Activated CD8-positive, alpha-beta memory T cell treated with anti-CD3 and anti-CD28 coated beads for 48 hours (primary cell): ENCODE results near the gene SLITRK2.

ENCODE experiments used
- DNase-seq, 3 experiments: peaks; one replicate each; pipeline ENCODE4 v3.0.0-alpha.2; 2020; ENCODE audit warnings: low read depth in 2 of 3, low spot score in 2 of 3

The SLITRK2 gene, protein sequence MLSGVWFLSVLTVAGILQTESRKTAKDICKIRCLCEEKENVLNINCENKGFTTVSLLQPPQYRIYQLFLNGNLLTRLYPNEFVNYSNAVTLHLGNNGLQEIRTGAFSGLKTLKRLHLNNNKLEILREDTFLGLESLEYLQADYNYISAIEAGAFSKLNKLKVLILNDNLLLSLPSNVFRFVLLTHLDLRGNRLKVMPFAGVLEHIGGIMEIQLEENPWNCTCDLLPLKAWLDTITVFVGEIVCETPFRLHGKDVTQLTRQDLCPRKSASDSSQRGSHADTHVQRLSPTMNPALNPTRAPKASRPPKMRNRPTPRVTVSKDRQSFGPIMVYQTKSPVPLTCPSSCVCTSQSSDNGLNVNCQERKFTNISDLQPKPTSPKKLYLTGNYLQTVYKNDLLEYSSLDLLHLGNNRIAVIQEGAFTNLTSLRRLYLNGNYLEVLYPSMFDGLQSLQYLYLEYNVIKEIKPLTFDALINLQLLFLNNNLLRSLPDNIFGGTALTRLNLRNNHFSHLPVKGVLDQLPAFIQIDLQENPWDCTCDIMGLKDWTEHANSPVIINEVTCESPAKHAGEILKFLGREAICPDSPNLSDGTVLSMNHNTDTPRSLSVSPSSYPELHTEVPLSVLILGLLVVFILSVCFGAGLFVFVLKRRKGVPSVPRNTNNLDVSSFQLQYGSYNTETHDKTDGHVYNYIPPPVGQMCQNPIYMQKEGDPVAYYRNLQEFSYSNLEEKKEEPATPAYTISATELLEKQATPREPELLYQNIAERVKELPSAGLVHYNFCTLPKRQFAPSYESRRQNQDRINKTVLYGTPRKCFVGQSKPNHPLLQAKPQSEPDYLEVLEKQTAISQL

GRCh38 chrX:145817331-145818185 lies at the start of gene SLITRK2:
Gene SLITRK2 (plus strand): TSS chrX:145817829. CDS start chrX:145822426, 4,597 bp downstream.
- DNase-seq = no peak

- no peak for DNase-seq
Measured at GRCh38 chrX:145773006-145773405, 44.6 kb upstream of the SLITRK2 start.

GRCh38 chrX:145792281-145792680 lies 25.3 kb upstream of the SLITRK2 start:
- no peak for DNase-seq

GRCh38 chrX:145803508-145803907 lies 14.1 kb upstream of the SLITRK2 start:
- DNase-seq = no peak

DNA sequence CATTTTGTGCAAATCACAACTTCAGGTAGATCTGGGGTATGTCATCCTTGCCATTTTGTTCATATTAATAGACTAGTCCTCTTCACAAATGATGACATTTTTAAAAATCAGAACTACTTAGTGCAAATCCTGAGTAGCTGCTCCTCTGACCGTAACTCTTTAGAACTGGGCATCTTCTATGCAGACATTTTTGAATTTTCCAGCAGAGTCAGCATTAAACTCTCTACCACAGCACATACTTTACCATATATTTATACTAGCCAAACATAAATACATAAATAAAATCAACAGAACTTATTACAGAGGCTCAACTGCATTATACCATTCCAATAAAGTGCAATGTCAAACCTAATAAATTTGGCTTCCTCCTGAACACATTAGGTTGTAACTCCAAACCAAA lies 4.5 kb upstream of the SLITRK2 start:
- DNase-seq = no peak

GRCh38 chrX:145816601-145817315 lies 871 bp upstream of the SLITRK2 start:
- DNase-seq = no peak

DNA sequence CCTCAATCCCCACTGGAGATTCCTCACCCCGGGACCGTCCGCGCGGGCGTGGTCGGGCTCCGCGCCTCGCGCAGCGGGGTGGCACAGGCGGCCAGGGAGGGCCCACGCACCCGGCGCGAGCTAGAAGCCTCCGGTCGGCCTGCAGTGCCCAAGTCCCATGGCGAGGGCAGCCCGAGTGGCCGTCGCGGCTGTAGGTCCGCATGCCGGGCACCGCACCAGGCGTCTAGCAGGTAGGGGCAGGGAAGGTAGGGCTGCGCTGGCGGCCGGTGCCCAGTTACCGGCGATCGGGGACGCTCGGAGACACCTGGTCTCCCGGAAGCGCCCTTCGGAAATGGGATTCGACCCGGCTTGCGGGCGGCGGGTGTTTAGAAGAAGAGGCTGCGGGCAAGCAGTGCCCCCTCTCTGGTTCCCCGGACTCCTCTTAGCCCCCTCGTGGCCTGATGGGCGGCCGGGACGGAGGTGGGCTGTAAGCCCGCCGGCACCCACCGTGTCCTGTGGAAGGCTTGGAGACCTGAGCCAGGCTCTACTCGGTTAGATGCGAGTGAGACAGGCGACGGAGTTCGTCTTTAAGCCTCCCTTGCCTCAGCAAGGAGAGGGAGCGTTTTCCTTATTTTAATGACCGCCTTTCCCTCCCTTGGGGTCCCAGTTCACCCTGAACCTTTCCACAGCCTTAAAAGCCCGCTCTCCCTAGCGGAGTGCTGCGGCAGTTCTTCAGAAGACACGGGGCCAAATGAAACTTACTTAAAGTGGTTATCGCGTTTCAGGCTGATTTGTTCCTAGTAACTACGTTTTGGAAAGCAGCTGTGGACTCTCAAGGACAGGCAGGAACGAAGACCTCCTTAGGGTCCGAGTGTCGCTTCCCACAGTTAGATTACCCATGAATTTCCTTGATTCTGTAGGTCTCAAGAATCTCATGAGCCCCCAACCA lies 821 bp downstream of the SLITRK2 start:
- no peak for DNase-seq

GRCh38 chrX:145820825-145821224 lies 3.2 kb downstream of the SLITRK2 start:
- DNase-seq = no peak

DNA sequence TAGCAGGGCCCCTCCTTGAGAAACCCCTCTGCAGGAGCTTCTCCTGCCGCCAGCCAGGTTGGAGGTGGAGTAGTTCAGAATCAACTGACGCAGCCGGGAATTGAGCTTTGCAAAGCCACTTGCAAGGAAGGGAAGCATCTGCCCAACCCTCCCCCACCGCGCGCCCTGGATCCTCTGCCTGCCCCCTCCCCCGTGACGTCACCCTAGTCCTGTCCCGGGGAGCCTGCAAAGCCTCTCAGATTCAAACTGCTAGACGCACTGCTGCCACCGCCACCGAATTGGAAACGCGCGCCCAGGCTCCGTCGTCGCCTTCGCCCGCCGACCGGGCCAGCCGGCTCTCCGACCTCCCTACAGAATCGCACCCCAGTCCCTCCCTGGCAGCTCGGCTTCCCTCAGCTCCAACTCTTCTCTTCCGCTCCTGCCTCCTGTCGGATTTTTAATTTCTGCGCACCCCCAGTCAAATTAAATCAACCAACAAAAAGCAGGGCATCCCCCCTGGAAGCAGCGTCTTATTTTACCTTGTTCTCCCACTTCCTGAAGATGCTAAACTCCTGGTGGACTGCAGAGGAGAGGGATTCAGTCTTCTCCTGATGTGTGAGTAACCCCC lies 3.8 kb downstream of the SLITRK2 start:
- DNase-seq = no peak

DNA sequence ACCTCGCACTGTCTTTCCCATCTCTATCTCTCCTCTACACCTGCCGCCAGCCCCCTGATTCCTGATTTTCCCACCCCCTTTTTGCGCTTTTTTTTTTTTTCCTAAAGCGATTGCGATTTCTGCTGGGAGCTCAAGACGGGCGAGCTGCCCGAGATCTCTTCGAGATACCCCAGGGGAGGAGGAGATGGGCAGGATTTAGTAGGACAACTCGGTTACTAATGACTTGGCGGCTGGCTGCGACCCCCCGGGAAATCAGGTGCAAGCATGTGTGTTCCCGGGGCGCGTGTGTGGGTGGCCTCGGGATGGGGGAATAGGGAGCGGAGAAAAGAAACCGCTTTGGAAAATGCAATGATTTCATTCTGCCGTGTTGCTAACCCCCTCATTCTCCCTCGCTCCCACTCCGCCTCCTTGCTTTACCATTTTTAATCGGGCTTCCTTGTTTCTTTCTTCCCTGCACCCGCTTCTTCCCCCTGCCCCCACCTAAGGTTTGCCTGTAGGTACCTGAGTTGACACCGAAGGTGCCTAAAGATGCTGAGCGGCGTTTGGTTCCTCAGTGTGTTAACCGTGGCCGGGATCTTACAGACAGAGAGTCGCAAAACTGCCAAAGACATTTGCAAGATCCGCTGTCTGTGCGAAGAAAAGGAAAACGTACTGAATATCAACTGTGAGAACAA lies 4.4 kb downstream of the SLITRK2 start:
- no peak for DNase-seq

DNA sequence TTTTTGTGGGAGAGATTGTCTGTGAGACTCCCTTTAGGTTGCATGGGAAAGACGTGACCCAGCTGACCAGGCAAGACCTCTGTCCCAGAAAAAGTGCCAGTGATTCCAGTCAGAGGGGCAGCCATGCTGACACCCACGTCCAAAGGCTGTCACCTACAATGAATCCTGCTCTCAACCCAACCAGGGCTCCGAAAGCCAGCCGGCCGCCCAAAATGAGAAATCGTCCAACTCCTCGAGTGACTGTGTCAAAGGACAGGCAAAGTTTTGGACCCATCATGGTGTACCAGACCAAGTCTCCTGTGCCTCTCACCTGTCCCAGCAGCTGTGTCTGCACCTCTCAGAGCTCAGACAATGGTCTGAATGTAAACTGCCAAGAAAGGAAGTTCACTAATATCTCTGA lies 5.5 kb downstream of the SLITRK2 start:
- no peak for DNase-seq

- no peak for DNase-seq
Measured at GRCh38 chrX:145825896-145826295, 8.3 kb downstream of the SLITRK2 start.

GRCh38 chrX:145826466-145826865 lies 8.8 kb downstream of the SLITRK2 start:
- no peak for DNase-seq

- no peak for DNase-seq
Measured at GRCh38 chrX:145832796-145833195, 15.2 kb downstream of the SLITRK2 start.

GRCh38 chrX:145840531-145840930 lies 22.9 kb downstream of the SLITRK2 start:
- no peak for DNase-seq

- DNase-seq = no peak
Measured at GRCh38 chrX:145843146-145843904, 25.7 kb downstream of the SLITRK2 start.

DNA sequence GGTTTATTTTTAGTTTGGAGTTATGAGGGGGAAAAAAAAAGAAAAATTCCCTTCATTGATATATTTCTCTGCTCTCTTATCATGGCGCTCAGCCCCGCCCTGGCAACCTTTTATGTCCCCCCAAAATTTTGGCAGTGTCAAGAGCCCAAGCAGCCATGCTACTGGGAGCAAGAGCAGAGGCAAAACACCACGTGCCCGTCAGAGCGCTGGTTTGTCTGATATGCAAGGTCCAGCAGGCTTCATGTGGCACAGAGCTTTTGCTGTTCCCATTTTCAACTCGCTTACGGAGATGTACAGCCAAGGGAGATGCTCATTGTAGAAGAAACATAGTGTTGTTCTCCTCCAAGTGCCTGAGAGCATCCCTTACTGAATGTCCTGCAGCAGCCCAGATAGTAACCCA lies 27.3 kb downstream of the SLITRK2 start:
- no peak for DNase-seq

DNA sequence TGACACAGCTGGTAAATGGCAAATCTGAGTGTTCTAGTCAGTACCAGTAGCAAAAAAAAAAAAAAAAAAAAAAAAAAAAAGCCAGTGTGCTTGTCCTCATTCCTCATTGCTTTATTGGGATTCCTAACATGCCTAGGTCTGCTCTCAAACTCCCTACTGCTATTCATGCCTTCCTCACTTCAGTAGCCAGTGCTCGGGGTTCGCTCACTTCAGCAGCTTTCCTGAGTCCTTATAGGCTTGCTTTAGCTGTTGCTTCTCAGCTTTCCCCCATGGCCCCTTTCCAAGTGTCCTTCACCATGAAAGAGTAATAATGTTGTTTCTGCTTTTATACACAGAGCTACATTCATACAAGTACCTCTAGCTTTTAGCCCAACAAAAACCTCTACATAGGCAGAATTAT lies 30.8 kb downstream of the SLITRK2 start:
- no peak for DNase-seq
